HG02623 (cell line): Measurements from ENCODE around the gene CIAPIN1.
A peak's percentile ranks its signal among the peaks of the same experiment; 100 is the strongest.
"Not testable (repeated sequence)": the region's sequence is repeated elsewhere in the genome, so short reads cannot be mapped to it uniquely, and the experiment has no call there.

ENCODE experiments used
- ATAC-seq: cut with Tn5 transposase; IDR thresholded peaks from one replicate; pipeline ENCODE4 v1.9.1; 2021; ENCODE audit warnings: moderate library complexity; ENCODE audit not compliant: unreplicated experiment

The CIAPIN1 gene

DNA sequence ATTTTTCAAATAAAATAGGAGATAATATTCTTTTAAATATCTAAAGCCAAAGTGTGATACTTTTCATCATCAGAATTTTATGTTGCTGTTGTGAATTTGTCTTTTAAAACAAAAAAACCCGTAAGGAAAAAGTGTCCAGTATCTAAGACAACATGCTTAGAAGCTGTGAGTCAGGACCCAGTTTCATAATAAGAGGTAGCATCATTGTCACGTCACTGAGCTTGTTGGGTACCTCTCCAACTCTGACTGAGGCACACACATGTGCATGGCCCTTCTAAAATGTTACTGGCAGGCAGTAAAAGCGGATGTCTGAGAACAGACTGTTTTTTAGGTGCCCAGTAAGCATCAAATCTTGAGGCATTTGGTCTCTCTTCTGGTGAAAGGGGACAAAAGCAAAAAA is 2.5 kb downstream of the CIAPIN1 start:
- no peak for ATAC-seq

DNA sequence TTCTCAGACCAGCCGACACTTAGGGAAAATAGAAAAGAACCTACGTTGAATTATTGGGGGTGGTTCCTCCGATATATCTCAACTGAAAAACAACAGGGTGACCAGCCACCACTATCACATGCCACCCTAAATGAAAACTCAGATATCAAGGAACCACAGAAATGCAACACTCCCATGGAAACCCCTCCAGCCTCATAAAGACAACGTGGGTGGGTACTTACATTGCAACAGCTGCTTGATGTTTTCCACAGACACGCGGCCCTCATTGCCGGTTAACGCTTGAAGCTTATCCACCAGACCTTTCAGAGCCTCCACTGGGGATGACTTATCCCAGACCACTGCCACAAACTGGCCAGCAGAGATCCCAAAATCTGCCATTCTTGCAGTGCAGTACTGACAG is 6.6 kb downstream of the CIAPIN1 start:
- not testable (repeated sequence) for ATAC-seq

DNA sequence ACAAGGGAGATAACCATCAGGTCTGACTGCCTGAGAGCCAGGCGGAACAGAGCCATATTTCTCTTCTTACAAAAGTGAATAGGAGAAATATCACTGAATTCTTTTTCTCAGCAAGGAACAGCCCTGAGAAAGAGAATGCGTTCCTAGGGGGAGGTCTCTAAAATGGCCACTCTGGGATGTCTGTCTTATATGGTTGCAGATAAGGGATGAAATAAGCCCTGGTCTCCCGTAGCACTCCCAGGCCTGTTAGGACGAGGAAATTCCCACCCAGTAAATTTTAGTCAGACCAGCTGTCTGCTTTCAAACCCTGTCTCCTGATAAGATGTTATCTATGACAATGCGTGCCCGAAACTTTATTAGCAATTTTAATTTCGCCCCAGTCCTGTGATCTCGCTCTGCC is 7.2 kb downstream of the CIAPIN1 start:
- not testable (repeated sequence) for ATAC-seq

DNA sequence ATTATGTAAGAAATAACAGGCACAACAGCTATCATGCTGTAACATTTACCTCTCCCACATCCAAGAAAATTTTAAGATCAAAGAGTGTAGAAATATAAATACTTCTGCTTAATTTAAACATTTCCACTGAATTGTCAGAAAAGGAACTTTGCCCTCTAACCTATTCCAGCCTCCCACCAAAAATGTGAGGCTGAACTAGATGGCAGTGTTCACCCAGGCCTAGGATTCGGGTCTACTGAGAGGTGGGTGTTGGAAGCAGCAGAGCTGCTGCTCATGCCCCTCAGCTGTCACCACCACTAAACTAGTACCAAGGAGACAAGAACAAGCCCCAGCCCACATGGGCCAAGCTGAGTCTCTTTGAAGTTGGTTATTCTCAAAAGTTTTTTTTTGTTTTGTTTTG is 11.3 kb downstream of the CIAPIN1 start:
- ATAC-seq, result no peak

DNA sequence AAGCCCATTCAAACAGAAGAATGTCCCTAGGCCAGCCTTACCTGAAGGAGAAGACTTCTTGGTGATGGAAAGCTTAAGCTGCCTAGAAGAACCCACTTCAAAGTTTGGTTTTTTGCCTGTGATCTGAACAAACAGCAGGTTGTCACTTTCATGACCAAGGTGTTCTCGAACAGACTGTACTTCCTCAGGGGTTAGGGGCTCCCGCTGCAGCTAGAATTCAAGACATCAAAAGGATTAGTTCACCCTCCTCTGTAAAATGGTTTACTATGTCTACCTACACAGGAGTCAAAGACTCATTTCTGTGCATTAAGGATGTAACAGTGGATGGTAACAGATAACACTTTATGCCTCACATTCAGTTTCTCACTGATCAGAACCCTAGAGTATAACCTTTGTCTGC is 13.2 kb downstream of the CIAPIN1 start:
- ATAC-seq, result no peak

DNA sequence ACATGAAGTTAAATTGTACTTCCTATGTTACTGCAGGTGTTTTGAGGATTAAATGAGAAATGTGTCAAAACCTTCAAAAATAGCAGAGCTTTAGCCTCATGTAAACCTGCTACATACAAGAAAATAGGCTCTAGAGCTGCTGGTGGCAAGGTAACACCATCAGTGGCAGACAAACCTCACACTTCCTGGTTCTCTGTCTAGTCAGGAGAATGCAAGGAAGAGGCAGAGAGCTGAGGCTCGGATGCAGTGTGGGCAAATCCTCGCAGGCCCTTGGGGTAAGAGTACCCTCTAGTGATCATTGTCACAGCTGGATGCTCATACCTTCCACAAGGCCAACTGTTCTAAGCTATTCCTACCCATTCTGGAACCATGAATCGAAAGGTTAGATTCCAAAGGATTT is 14.2 kb downstream of the CIAPIN1 start:
- no peak for ATAC-seq

DNA sequence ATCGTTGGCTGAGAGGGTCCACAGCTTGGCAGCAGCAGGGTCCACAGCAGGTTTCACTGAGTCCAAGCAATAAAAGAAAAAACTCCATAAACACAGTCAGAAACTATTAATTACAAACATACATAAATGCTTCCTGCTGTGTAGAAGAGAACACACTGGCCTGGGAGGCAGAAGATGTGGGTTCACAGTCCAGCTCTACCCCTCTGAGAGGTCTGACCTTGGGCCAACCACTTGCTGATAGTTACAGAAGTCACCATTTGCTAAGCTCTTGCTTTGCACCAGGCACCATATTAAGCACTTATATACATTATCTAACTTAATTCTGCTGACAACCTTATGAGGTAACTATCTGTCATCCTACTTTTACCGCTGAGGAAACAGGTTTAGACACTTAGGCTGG is 14.7 kb downstream of the CIAPIN1 start:
- no peak for ATAC-seq

DNA sequence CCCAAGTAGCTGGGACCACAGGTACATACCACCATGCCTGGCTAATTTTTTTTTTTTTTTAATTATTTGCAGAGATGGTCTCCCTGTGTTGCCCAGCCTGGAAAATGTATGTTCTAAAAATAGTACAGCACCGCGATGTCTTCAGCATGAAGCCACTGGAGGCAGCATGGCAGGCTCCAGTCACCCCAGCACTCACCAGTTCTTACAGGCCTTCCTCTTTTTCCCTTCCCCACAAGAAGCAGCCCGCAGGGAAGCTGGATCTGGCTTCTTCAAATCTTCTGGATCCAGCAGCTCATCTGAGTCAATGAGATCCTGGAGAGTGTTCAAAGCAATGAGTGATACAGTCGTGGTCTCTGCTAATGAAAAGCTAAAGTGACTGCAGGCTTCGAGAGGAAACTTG is 16.2 kb downstream of the CIAPIN1 start:
- ATAC-seq, result no peak

DNA sequence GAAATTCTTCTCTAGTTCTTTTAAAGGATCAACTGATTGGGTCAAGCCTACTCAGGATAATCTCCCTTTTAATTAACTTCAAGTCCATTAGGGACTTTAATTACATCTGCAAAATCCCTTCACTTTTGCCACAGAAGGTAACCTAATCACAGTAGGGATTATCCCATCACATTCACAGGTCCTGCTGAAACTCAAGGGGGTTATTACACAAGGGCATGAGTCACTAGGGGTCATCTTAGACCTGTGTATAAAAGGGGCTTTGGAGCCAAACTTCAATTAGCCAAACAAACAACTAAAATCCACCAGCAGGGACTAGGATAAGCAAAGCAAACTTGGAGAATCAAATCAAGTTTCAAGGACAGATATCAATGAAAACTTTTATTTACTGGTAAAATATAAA is 19.4 kb downstream of the CIAPIN1 start:
- no peak for ATAC-seq

DNA sequence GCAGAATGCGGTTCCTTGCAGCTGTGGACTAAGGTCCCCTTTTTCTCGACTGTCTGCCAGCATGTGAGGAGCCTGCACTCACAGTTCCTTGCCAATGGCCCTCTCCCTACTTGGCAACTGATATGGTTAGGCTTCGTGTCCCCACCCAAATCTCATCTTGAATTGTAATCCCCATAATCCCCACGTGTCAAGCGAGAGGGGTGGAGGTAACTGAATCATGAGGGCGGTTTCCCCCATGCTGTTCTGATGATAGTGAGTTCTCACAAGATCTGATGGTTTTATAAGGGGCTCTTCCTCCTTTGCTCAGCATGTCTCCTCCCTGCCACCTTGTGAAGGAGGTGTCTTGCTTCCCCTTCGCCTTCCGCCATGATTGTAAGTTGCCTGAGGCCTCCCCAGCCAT is 19.9 kb downstream of the CIAPIN1 start:
- no peak for ATAC-seq

DNA sequence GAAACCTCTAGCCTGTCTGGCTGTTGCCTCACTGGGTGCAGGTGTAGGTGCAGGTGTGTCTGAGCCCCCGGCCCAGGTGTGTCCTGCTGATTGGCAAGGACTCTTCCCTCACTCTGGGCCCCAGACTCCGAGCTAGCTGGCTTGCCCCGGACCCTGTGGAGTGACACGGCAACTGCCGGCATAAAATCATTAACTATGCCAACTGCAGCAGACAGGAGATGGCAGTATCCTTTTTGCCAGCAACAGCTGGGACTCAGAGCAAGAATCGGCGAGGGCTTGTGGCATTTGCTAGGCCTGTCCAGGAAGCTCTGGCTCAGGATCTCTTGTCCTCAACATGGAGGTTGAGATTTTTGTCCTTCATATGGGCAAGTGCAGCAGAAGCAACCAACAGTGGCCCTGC is 20.8 kb downstream of the CIAPIN1 start:
- ATAC-seq, result no peak

DNA sequence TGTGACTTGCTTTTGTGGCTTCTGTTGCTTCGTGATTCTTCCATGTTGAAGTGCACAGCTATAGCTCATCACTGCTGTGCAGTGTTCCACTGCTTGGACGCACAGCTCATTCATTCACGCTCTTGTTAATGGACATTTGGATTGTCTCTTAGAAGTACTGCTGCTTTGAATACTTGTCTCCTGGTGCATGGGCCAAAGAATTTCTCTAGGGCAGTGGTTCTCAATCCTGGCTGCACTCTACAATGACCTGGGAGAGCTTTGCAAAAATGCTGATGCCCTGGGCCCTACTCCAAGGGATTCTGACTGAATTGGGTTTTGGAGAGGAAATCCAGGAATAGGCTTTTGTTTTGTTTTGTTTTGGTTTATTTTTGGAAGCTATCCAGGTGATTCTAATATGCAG is 22.6 kb downstream of the CIAPIN1 start:
- no peak for ATAC-seq

DNA sequence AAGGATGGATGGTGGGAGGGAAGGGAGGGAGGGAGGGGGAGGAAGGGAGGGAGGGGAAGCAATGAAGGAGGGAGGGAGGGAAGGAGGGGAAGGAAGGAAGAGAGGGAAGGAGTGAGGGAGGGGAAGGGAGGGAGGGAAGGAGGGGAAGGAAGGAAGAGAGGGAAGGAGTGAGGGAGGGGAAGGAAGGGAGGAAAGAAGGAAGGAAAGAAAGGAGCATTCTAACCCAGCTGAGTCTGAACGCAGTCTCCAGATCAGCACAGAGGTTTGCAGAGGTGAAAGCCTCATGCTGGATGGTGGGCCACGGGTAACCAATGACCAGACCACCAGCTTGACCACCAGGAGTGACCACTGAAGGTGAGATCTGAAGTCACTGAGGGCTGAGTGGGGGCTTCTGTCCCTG is 24.0 kb downstream of the CIAPIN1 start:
- ATAC-seq, result no peak

DNA sequence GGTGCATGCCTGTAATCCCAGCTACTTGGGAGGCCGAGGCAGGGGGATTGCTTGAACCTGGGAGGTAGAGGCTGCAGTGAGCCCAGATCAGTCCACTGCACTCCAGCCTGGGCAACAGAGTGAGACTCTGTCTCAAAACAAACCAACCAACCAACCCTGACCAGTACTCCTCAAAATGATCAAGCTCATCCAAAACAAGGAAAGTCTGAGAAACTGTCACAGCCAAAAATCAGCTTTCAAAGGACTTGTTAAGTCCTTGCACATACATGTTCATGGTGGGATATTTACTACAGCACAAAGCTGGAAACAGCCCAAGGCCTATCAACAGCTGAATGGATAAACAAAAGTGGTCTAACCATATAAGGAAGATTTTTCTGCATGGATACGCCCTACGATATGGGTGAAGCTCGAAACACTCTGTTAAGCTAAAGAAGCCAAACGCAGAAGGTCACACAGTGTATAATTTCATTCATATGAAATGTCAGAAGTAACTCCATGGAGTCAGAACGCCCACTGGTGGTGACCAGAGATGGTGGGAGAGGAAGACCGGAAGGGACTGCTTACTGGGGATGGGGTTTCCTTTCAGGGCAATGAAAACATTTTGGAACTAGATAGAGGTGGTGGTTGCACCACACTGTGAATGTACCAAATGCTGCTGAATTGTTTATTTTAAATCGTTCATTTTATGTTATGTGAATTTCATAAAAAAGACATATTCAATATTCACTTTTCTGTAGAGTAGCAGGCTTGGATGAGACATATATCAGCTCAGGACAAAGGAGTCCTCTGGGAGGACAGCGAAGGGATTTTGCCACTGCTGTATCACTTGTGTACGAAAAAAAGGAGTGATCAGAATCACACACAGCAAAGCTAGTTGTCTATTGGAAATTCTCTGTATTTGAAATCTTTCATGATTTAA is 24.9 kb downstream of the CIAPIN1 start:
- no peak for ATAC-seq

DNA sequence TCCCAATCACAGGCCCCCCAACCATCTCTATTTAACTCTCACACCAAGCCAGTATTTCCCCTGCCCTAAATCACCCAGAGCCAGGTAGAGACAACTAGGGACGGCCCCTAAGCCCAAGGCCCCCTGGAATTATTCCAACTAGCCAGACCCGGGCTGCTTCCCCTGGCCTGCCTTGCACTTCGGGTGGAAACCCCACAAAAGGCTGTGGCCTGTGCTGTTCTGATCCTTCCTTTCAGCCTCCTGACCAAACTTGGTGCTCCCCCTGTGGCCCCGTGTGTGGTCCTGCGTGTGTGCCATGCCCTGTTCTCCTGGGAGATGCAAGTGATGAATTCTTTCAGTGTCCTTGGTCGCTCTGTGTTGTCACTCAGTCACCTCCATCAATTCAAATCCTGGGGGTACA is 27.7 kb downstream of the CIAPIN1 start:
- no peak for ATAC-seq

DNA sequence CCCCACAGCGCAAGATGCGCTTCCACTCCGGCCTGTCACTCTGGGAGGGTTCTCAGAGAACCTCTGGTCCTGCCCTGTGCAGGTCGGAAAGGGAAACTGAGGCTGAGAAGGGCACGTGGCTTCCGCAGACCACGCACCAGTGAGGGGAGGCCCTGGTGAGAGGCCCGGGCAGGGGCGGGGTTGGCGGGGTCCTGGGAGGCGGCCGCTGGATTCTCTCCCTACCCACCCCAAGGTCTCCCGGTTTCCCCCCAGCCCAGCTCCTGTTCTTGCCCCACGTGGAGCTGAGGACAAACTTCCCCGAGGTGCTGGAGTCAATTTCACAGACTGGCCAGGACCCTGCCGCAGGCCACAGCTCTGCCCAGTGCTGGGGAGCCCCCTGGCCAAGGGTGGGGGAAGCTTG is 31.1 kb downstream of the CIAPIN1 start:
- no peak for ATAC-seq

DNA sequence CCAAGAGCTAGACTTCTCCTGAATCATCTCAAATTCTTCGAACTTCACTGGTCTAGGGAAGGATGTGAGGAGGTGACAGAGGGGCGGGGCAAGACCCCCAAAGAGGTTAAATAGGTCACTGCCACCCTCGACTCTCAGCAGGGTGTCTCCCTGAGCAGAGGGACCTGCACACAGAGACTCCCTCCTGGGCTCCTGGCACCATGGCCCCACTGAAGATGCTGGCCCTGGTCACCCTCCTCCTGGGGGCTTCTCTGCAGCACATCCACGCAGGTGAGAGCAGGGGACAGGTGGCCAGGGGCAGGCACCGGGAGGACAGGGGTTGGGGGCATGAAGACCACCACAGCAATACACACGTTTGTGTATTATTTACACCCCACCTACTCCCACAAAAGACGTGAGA is 33.5 kb downstream of the CIAPIN1 start:
- ATAC-seq, result no peak

DNA sequence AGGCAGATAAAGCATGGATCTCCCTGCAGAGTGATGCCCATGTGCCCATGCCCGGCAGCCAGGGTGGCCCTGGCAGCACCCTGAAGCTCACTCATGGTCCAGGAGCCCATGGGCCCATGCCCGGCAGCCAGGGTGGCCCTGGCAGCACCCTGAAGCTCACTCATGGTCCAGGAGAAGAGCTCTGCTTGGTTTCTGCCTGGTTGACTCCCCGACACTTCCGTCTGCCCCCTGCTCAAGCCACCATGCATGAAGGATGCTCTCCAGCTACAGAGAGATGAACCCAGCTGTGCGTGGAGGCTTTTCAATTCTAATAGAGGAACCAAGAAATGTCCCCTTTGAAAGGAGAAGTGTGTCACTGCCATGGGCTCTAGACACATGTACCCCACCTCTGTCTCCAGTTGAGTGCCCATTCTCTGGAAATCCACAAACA is 33.9 kb downstream of the CIAPIN1 start:
- ATAC-seq, result peak; percentile 61

DNA sequence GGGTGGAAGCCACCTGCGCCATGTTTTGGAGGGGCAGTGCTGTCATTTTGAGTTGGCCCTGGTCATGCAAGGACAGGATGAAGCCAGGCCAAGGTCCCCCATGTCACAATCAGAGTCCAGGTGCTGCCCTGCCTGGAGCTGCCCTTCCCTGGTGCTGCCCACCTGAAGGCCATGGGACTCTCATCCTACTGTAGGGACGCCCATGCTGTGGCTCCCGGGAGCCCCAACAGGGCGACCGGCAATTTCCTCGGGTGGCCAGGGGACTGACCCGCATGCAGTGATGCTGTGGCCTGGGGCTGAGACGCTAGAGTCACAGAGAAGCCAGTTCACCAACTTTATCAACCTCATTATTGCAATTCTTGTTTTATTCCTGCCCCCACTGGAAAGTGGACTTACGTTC is 34.6 kb downstream of the CIAPIN1 start:
- ATAC-seq, result no peak

DNA sequence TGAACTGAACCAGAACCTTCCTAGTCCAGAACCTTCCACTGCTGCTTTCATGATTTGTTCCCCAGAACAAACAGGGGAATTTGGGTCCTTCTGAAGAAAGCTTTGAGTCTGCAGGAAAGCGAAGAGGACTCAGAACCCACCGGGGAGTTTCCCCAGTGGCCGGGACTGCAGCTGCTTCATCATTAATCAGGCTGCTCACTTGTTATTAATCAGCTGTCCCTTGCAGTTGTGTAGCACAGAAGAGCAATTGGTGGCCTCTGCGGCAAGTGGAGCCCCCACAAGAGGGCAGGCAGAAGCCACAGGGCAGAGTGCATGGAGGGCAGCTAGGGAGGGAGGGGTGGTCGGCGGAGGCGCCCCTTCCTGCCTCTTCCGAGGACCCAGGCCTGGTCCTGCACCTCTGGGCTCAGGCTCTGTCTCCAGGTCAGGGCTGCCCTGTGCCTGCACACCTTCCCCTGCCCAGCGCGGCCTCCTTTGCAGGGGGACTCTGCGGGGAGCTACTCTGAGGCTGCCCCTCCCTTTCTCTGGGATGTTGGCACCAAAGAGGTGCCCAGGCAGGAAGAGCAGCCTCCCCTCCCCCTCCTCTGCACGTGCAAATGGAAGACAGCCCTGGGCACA is 35.7 kb downstream of the CIAPIN1 start:
- ATAC-seq, result no peak

DNA sequence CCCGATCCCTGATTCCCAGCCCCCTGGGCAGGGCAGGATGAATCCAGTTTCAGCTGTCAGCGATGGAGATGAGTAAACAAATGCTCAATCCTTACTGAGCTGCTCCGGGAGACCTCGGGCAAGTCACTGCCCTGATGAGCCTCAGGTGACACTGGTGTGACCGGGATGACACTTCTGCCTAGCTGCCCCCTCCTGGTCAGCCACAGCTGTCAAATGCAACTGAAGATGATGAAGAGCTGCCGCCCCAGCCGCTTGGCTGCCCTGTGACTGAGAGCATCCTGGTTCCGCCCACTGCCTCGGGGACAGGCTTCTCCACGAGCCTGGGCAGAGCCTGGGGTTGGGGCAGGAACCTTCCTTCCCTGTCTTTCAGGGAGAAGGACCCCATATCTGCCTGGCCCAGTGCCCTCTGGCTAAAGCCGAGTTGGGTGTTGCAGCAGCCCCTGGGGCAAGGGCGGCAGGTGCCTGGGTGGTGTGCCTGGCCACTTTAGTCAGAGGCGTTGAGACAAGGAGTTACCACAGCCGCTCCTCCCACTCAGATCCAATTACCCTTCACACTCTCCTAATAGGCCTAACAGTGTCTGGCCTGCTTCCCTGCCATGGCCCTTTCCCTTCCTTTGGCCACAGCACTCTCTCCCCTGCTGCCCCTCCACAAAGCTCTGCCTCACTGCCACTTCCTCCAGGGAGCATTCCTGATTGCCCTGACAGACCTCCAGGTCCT is 37.2 kb downstream of the CIAPIN1 start:
- no peak for ATAC-seq

DNA sequence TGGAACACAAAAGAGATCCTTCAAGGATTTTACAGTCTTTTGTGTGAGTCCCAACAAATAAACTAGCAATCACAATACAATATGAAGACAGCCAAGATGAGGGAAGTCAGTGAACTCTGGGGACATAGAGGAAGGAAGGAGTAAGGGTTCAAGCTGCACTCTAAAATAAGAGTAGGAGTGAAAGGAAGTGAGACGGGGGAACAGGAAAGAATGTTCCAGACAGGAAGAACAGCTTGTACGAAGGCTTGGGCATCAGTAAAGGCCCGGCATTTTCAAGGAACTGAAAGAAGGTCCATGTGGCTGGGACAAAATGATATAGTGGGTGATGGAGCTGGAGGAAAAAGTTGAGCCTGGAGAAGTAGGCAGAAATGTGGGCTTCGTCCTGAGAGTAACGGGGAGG is 38.1 kb downstream of the CIAPIN1 start:
- no peak for ATAC-seq
